Fibroblast of pulmonary artery (primary cell): ENCODE results near the gene CPNE5.

Source experiments
- DNase-seq: peaks from one replicate; pipeline ENCODE4 v3.0.0-alpha.2; 2010; ENCODE audit warnings: low read depth
- H3K4me3 ChIP-seq: replicated peaks from 2 replicates; pipeline ENCODE4 v1.5.1; 2011; ENCODE audit warnings: low read depth, mild to moderate bottlenecking, control low read depth, low read length, moderate library complexity
- CTCF ChIP-seq: IDR thresholded peaks from 2 replicates; pipeline ENCODE4 v1.5.1; 2011; ENCODE audit warnings: mild to moderate bottlenecking, control low read depth, low read length, inconsistent platforms; ENCODE audit errors: missing control alignments

Gene CPNE5

GRCh38 chr6:36826520-36827227, 12.6 kb downstream of the CPNE5 start:
- DNase-seq, result no peak
- no peak overlapping the region for H3K4me3 ChIP-seq
- no peak for TF ChIP-seq CTCF

- no peak overlapping the region for H3K4me3 ChIP-seq
- no peak for TF ChIP-seq CTCF
- DNase-seq, result no peak
These were observed 13.2 kb downstream of the CPNE5 start for GRCh38 chr6:36825994-36826393.

- no peak overlapping the region for H3K4me3 ChIP-seq
- no peak for TF ChIP-seq CTCF
- DNase-seq, result no peak
These were observed 13.8 kb downstream of the CPNE5 start for GRCh38 chr6:36825452-36825851.

- peak; percentile 46 for DNase-seq
- no peak overlapping the region for H3K4me3 ChIP-seq
- no peak for TF ChIP-seq CTCF
These were observed 15.0 kb downstream of the CPNE5 start for GRCh38 chr6:36824253-36824652.

- H3K4me3 ChIP-seq, result no peak overlapping the region
- DNase-seq, result no peak
- no peak for TF ChIP-seq CTCF
These were observed 15.7 kb downstream of the CPNE5 start for GRCh38 chr6:36823421-36824096.

GRCh38 chr6:36822506-36823269, 16.6 kb downstream of the CPNE5 start:
- H3K4me3 ChIP-seq, result no peak overlapping the region
- TF ChIP-seq CTCF, result no peak
- DNase-seq, result peak; percentile 60
